A549 (cell line): Measurements from ENCODE around the gene GCDH. TPM values are rescaled to one million over a fixed set of nuclear protein-coding genes. Genes with fewer than 3 reads are reported as not detected.

ENCODE experiments used
- ATAC-seq, 2 experiments: fragments of 200-7000 bp in 1 of 2; fragments of >200 bp in 1 of 2; cut with Nextera tagmentation in 1 of 2; cut with Tn5 transposase in 1 of 2; 3 replicates each; pipeline versions ENCODE4 v1.8.0 to v1.9.1; 2018 to 2020; ENCODE audit warnings: mild to moderate bottlenecking in 1 of 2, moderate library complexity in 1 of 2
- CTCF ChIA-PET: fragments of 300-600 bp; sonication (Branson Sonifier 250); formaldehyde crosslinking; extraction: SDS; loops from one replicate; lab custom pipeline; 2021; ENCODE audit warnings: antibody characterized with exemption, inconsistent platforms; lab: Yijun Ruan, JAX
- POLR2A ChIA-PET: fragments of 350-600 bp; formaldehyde crosslinking; extraction: SDS; loops from one replicate; lab custom pipeline; 2021; ENCODE audit warnings: antibody characterized with exemption, inconsistent platforms; lab: Yijun Ruan, JAX
- DNase-seq, 2 experiments: peaks; one replicate each; pipeline versions ENCODE4 v3.0.0 to v3.0.0-alpha.2; 2011 to 2016; ENCODE audit warnings: low read depth in 1 of 2, low spot score in 1 of 2
- FAIRE-seq: peaks from 2 replicates; lab custom pipeline; 2011; peaks lifted over from hg19 to GRCh38; lab: Jason Lieb, UNC
- H3K27ac ChIP-seq, 2 experiments: fragments of >200 bp; sonication (Bioruptor Twin); formaldehyde crosslinking; 3 replicates each; pipeline ENCODE4 v1.5.1; 2016 to 2017
- H3K4me1 ChIP-seq: fragments of >200 bp; sonication (Bioruptor Twin); formaldehyde crosslinking; 3 replicates; pipeline ENCODE4 v1.6.1; 2016
- H3K4me2 ChIP-seq: fragments of >200 bp; sonication (Bioruptor Twin); formaldehyde crosslinking; 3 replicates; pipeline ENCODE4 v1.6.1; 2016
- H3K4me3 ChIP-seq: fragments of >200 bp; sonication (Bioruptor Twin); formaldehyde crosslinking; 3 replicates; pipeline ENCODE4 v1.5.1; 2016
- H3K9me3 ChIP-seq: fragments of >200 bp; sonication (Bioruptor Twin); formaldehyde crosslinking; 3 replicates; pipeline ENCODE4 v1.6.1; 2016
- BHLHE40 ChIP-seq: IDR thresholded peaks from 2 replicates; pipeline ENCODE4 v1.6.1; 2012; ENCODE audit warnings: low read depth, low read length, inconsistent platforms
- CBX2 ChIP-seq: fragments of 200-600 bp; sonication (generic); IDR thresholded peaks from 2 replicates; pipeline ENCODE4 v1.6.1; 2016; ENCODE audit warnings: low read depth, mild to moderate bottlenecking, borderline replicate concordance
- CEBPB ChIP-seq, 2 experiments: fragments of >200 bp in 1 of 2; sonication (Bioruptor Twin) in 1 of 2; formaldehyde crosslinking in 1 of 2; IDR thresholded peaks; 2 replicates each; pipeline ENCODE4 v1.6.1; 2012 to 2016
- ESRRA ChIP-seq: fragments of 150-350 bp; IDR thresholded peaks from 2 replicates; pipeline ENCODE4 v1.6.1; 2014; ENCODE audit warnings: mild to moderate bottlenecking, low read length, borderline replicate concordance
- HOXA7 ChIP-seq: fragments of 250-450 bp; sonication (Bioruptor Pico); IDR thresholded peaks from 2 replicates; pipeline ENCODE4 v1.5.0; 2020; ENCODE audit warnings: mild to moderate bottlenecking, moderate library complexity
- HOXB13 ChIP-seq: fragments of 250-450 bp; sonication (Bioruptor Pico); IDR thresholded peaks from 2 replicates; pipeline ENCODE4 v1.5.0; 2020; ENCODE audit warnings: low read depth, mild to moderate bottlenecking, moderate library complexity
- HOXB5 ChIP-seq: fragments of 250-450 bp; sonication (Bioruptor Pico); IDR thresholded peaks from 2 replicates; pipeline ENCODE4 v1.5.0; 2020; ENCODE audit warnings: mild to moderate bottlenecking, moderate library complexity
- JUN ChIP-seq, 2 experiments: fragments of >200 bp; sonication (Bioruptor Twin); formaldehyde crosslinking; IDR thresholded peaks; 2 replicates in 1 of 2; 3 replicates in 1 of 2; pipeline ENCODE4 v1.6.1; 2016 to 2017
- KDM1A ChIP-seq: fragments of 200-600 bp; sonication (generic); IDR thresholded peaks from 2 replicates; pipeline ENCODE4 v1.6.1; 2016; ENCODE audit warnings: low read depth, mild to moderate bottlenecking
- KDM5A ChIP-seq: fragments of 200-600 bp; sonication (generic); IDR thresholded peaks from 2 replicates; pipeline ENCODE4 v1.6.1; 2016; ENCODE audit warnings: antibody characterized with exemption, mild to moderate bottlenecking
- MAFK ChIP-seq: fragments of 450-650 bp; IDR thresholded peaks from 2 replicates; pipeline ENCODE4 v1.6.1; 2014; ENCODE audit not compliant: partially characterized antibody
- MAZ ChIP-seq: fragments of 150-350 bp; IDR thresholded peaks from 2 replicates; pipeline ENCODE4 v1.6.1; 2014; ENCODE audit warnings: antibody characterized with exemption, low read depth, low read length, borderline replicate concordance
- MYC ChIP-seq: IDR thresholded peaks from 2 replicates; pipeline ENCODE4 v1.6.1; 2012; ENCODE audit warnings: mild to moderate bottlenecking, inconsistent platforms, low read length, improper control_type of control experiment, borderline replicate concordance
- NFE2L2 ChIP-seq: fragments of 150-350 bp; conservative IDR thresholded peaks from 2 replicates; pipeline ENCODE4 v1.6.1; 2014; ENCODE audit warnings: low read length
- NPAS2 ChIP-seq: fragments of 250-450 bp; sonication (Bioruptor Pico); IDR thresholded peaks from 2 replicates; pipeline ENCODE4 v1.8.0; 2022; ENCODE audit warnings: mild to moderate bottlenecking, moderate library complexity, borderline replicate concordance
- NR3C1 ChIP-seq: fragments of >200 bp; sonication (Bioruptor Twin); formaldehyde crosslinking; IDR thresholded peaks from 3 replicates; pipeline ENCODE4 v1.6.1; 2017
- PHF8 ChIP-seq: fragments of 200-600 bp; sonication (generic); IDR thresholded peaks from 2 replicates; pipeline ENCODE4 v1.6.1; 2016; ENCODE audit warnings: low read depth, mild to moderate bottlenecking, antibody characterized with exemption, moderate library complexity, borderline replicate concordance
- RAD21 ChIP-seq, 2 experiments: fragments of >200 bp in 1 of 2; sonication (Bioruptor Twin) in 1 of 2; formaldehyde crosslinking in 1 of 2; IDR thresholded peaks in 1 of 2; conservative IDR thresholded peaks in 1 of 2; 2 replicates in 1 of 2; 3 replicates in 1 of 2; pipeline ENCODE4 v1.6.1; 2012 to 2018; ENCODE audit warnings: inconsistent platforms in 1 of 2
- RFX5 ChIP-seq: fragments of 450-650 bp; IDR thresholded peaks from 2 replicates; pipeline ENCODE4 v1.7.1; 2014; ENCODE audit warnings: antibody characterized with exemption, mild to moderate bottlenecking, moderate library complexity
- SREBF2 ChIP-seq: fragments of 450-650 bp; IDR thresholded peaks from 2 replicates; pipeline ENCODE4 v1.6.1; 2014; ENCODE audit warnings: mild to moderate bottlenecking, moderate library complexity
- TP53 ChIP-seq: fragments of 250-450 bp; sonication (Bioruptor Pico); IDR thresholded peaks from 2 replicates; pipeline ENCODE4 v1.5.0; 2021; ENCODE audit warnings: mild to moderate bottlenecking, moderate library complexity
- ZC3H11A ChIP-seq: fragments of 450-650 bp; IDR thresholded peaks from 2 replicates; pipeline ENCODE4 v1.6.1; 2014; ENCODE audit warnings: antibody characterized with exemption, mild to moderate bottlenecking
- ZFP36 ChIP-seq: fragments of 450-650 bp; IDR thresholded peaks from 2 replicates; pipeline ENCODE4 v1.6.1; 2014; ENCODE audit warnings: borderline replicate concordance; ENCODE audit not compliant: partially characterized antibody
- WGBS: methylation state at CpG from one replicate; pipeline ENCODE4 v1.1.6; 2017; ENCODE audit errors: missing lambda C conversion rate; 5-methylcytosine and 5-hydroxymethylcytosine counted together
- polyA plus RNA-seq, 4 experiments: library from polyadenylated mRNA; depleted of rRNA in 3 of 4; stranded (reverse); fragments of >200 nt; fragmentation: RNase III in 1 of 4; extraction: RNeasy Plus Mini Kit Qiagen cat#74134 plus additional on column Dnase treatment in 1 of 4; gene quantifications; 2 replicates in 3 of 4; 3 replicates in 1 of 4; pipeline ENCODE4 v1.2.3, GENCODE V29; 2011 to 2017
- TF ChIP-seq, protein P1 (sequence below): IDR thresholded peaks from 2 replicates; pipeline ENCODE4 v1.6.1; 2012; ENCODE audit warnings: low read depth, borderline replicate concordance
- TF ChIP-seq, protein P2 (sequence below): fragments of 250-450 bp; sonication (Bioruptor Pico); IDR thresholded peaks from 2 replicates; pipeline ENCODE4 v1.5.0; 2020; ENCODE audit warnings: low read depth, mild to moderate bottlenecking, moderate library complexity
- TF ChIP-seq, protein P3 (sequence below): IDR thresholded peaks from 2 replicates; pipeline ENCODE4 v1.6.1; 2012
- TF ChIP-seq, protein P4 (sequence below): fragments of 150-350 bp; IDR thresholded peaks from 2 replicates; pipeline ENCODE4 v1.6.1; 2014; ENCODE audit warnings: low read depth, mild to moderate bottlenecking, low read length
- TF ChIP-seq, protein P5 (sequence below): fragments of 450-650 bp; IDR thresholded peaks from 2 replicates; pipeline ENCODE4 v1.6.1; 2014; ENCODE audit warnings: antibody characterized with exemption
- TF ChIP-seq, protein P6 (sequence below): fragments of >200 bp; sonication (Bioruptor Twin); formaldehyde crosslinking; IDR thresholded peaks from 3 replicates; pipeline ENCODE4 v1.6.1; 2016

GCDH gene
- polyA plus RNA-seq, 2 of the 4 experiments (the other 2 are of a cell fraction), result 8.8 to 15.2 TPM

DNA sequence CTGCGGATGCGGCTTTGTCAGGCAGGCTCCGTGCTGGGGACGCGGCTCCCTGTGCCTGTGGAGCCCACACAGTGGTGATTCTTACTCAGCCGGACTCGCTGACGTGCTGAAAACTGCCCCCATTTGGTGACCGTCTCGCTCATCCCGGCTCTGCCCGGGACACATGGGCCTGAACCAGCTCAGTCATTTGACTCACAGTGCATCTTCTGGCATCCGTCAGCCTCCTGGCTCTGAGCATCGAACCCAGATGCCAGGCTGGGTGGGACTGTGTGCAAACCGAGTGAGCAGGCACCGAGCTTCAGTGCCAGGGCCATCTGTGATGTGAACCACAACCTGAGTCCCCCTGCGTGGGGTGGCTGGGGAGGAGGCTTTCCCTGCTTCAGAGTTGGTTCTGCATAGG is 5.5 kb downstream of the GCDH start (continued):
- TF ChIP-seq, protein P1, sequence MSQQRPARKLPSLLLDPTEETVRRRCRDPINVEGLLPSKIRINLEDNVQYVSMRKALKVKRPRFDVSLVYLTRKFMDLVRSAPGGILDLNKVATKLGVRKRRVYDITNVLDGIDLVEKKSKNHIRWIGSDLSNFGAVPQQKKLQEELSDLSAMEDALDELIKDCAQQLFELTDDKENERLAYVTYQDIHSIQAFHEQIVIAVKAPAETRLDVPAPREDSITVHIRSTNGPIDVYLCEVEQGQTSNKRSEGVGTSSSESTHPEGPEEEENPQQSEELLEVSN, result no peak
- TF ChIP-seq PHF8, result no peak

DNA sequence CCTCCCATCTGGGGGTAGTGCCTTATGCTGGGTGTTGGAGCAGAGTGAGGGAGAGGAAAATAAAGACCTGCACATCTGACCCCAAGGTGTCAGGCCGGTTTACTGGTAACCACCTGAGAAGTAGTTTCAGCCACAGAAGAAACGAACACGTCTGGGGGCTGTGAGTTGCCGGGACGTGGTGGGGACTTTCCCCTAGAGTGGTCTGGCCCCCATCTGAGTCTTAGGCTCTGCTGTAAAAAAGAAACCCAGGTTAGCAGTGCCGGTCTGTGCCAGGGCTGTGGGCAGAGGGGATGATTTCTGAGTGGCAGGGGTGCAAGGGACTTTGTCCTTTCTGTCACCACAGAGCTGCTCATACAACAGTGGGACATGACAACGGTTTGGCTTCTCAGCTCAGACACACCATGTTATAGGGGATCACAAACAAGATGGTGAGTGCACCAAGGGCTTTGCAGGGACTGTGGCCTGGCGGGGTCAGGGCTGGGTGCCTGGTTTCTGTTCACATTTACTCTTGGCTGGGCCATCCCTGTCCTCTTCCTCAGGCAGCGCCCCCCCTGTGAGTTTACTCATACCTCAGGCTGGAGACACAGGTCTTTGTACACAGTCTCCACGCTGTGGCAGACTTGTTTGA is 9.0 kb downstream of the GCDH start:
- TF ChIP-seq ESRRA, result no peak
- no peak for TF ChIP-seq HOXA7 (CRISPR knock-in tag)
- no peak for TF ChIP-seq HOXB13 (CRISPR knock-in tag)
- TF ChIP-seq BHLHE40, result no peak
- TF ChIP-seq MYC, result no peak
- TF ChIP-seq, protein P2, sequence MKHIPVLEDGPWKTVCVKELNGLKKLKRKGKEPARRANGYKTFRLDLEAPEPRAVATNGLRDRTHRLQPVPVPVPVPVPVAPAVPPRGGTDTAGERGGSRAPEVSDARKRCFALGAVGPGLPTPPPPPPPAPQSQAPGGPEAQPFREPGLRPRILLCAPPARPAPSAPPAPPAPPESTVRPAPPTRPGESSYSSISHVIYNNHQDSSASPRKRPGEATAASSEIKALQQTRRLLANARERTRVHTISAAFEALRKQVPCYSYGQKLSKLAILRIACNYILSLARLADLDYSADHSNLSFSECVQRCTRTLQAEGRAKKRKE (CRISPR knock-in tag), result no peak
- TF ChIP-seq JUN (IDR thresholded peaks at IDR 0.05), result no peak
- TF ChIP-seq NPAS2 (CRISPR knock-in tag), result no peak
- TF ChIP-seq RAD21 (conservative IDR thresholded peaks at IDR 0.05 in 1 of 2, IDR thresholded peaks at IDR 0.05 in 1 of 2), result no peak
- no peak for TF ChIP-seq TP53 (CRISPR knock-in tag)
- TF ChIP-seq NR3C1, result no peak
- TF ChIP-seq, protein P3, sequence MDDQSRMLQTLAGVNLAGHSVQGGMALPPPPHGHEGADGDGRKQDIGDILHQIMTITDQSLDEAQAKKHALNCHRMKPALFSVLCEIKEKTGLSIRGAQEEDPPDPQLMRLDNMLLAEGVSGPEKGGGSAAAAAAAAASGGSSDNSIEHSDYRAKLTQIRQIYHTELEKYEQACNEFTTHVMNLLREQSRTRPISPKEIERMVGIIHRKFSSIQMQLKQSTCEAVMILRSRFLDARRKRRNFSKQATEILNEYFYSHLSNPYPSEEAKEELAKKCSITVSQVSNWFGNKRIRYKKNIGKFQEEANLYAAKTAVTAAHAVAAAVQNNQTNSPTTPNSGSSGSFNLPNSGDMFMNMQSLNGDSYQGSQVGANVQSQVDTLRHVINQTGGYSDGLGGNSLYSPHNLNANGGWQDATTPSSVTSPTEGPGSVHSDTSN, result no peak
- no peak for TF ChIP-seq ZFP36
- TF ChIP-seq, protein P4, sequence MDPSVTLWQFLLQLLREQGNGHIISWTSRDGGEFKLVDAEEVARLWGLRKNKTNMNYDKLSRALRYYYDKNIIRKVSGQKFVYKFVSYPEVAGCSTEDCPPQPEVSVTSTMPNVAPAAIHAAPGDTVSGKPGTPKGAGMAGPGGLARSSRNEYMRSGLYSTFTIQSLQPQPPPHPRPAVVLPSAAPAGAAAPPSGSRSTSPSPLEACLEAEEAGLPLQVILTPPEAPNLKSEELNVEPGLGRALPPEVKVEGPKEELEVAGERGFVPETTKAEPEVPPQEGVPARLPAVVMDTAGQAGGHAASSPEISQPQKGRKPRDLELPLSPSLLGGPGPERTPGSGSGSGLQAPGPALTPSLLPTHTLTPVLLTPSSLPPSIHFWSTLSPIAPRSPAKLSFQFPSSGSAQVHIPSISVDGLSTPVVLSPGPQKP, result no peak
- TF ChIP-seq, protein P5, sequence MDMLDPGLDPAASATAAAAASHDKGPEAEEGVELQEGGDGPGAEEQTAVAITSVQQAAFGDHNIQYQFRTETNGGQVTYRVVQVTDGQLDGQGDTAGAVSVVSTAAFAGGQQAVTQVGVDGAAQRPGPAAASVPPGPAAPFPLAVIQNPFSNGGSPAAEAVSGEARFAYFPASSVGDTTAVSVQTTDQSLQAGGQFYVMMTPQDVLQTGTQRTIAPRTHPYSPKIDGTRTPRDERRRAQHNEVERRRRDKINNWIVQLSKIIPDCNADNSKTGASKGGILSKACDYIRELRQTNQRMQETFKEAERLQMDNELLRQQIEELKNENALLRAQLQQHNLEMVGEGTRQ, result no peak
- TF ChIP-seq ZC3H11A, result no peak
- no peak for TF ChIP-seq NFE2L2
- no peak for TF ChIP-seq SREBF2
- TF ChIP-seq PHF8, result no peak
- TF ChIP-seq HOXB5 (CRISPR knock-in tag), result no peak
- FAIRE-seq (no peak), DNase-seq (no peak), ATAC-seq (no peak; a peak in 1 of 6 replicates)
- Histone ChIP-seq H3K27ac (no peak overlapping the region), H3K4me2 (no peak overlapping the region), H3K4me3 (no peak overlapping the region), H3K4me1 (no peaks in the 10 kb centered on the region), H3K9me3 (no peaks in the 10 kb centered on the region)
- POLR2A ChIA-PET, result no interaction called here
- WGBS, result 79% methylated on average over 9 of the region's 10 CpGs
- CTCF ChIA-PET, result interaction anchor here (0.8 to 1.6 kb wide), 4 partner anchors 13 to 53 kb away, joined by 3 to 5 read pairs (median 4); no protein-coding TSS in a partner anchor

DNA sequence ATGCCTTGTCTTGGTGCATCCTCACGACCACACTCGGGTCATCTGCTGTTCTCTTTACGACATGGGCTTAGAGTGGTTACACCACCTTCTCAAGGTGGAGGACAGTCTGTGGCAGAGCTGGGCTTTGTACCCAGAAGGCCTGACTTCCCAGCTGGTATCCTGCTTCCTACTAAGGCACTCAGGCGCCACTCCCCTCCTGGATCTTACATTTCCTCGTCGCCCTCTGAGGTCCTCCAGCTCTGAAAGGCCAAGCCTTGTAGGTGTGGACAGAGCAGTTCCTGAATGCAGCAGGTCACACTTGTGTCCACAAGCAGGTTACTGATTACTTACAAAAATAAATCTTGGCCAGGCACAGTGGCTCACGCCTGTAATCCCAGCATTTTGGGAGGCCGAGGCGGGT is 16.2 kb downstream of the GCDH start:
- CTCF ChIA-PET, result interaction anchor here (1.9 to 2.3 kb wide), 2 partner anchors 10 to 22 kb away, joined by 7 to 8 read pairs; no protein-coding TSS in a partner anchor
- no peak for TF ChIP-seq MAFK
- TF ChIP-seq CEBPB (IDR thresholded peaks at IDR 0.05), result no peak
- no peak for TF ChIP-seq NFE2L2
- TF ChIP-seq ZFP36, result no peak
- no peak for TF ChIP-seq KDM1A
- TF ChIP-seq, protein P6, sequence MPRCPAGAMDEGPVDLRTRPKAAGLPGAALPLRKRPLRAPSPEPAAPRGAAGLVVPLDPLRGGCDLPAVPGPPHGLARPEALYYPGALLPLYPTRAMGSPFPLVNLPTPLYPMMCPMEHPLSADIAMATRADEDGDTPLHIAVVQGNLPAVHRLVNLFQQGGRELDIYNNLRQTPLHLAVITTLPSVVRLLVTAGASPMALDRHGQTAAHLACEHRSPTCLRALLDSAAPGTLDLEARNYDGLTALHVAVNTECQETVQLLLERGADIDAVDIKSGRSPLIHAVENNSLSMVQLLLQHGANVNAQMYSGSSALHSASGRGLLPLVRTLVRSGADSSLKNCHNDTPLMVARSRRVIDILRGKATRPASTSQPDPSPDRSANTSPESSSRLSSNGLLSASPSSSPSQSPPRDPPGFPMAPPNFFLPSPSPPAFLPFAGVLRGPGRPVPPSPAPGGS, result no peak
- TF ChIP-seq TP53 (CRISPR knock-in tag), result no peak
- TF ChIP-seq CBX2, result no peak
- TF ChIP-seq RAD21 (conservative IDR thresholded peaks at IDR 0.05 in 1 of 2, IDR thresholded peaks at IDR 0.05 in 1 of 2), result no peak
- TF ChIP-seq HOXA7 (CRISPR knock-in tag), result no peak
- TF ChIP-seq, protein P3, result no peak
- TF ChIP-seq MAZ, result no peak
- no peak for TF ChIP-seq RFX5
- no peak for TF ChIP-seq JUN (IDR thresholded peaks at IDR 0.05)
- no peak for TF ChIP-seq KDM5A

More for the DNA sequence above, 16.2 kb downstream of the GCDH start:
- 81% methylated on average over 9 of the region's 9 CpGs for WGBS
- H3K27ac ChIP-seq, result no peak overlapping the region
- FAIRE-seq, result no peak
- ATAC-seq, result no peak
- no peak for DNase-seq
- POLR2A ChIA-PET, result no interaction called here
- H3K4me3 ChIP-seq, result no peak overlapping the region
- no peak overlapping the region for H3K4me2 ChIP-seq
- no peaks in the 10 kb centered on the region for H3K9me3 ChIP-seq
- H3K4me1 ChIP-seq, result no peaks in the 10 kb centered on the region
